Measurements from ENCODE around the gene BCL11B.

BCL11B gene

GRCh38 chr14:99136047-99136400 lies 136.0 kb downstream of the BCL11B start:
- no peak overlapping the region for H2BK5ac ChIP-seq (ENCODE audit: low read depth, low read length, poor library complexity, severe bottlenecking)
- no peak overlapping the region for H2AK5ac ChIP-seq (ENCODE audit: low read length, severe bottlenecking)
- no peaks in the 10 kb centered on the region for H3K9me3 ChIP-seq (ENCODE audit: control insufficient read depth, low read length)
- no peak overlapping the region for H4K91ac ChIP-seq (ENCODE audit: low read length)
- peaks cover 0 to 16% of the 10 kb centered on the region in 2 experiments for H3K27me3 ChIP-seq (ENCODE audit: control insufficient read depth in 1 of 2, insufficient read depth in 1 of 2, low read length in 2 of 2)
- DNase-seq: no peak
- no peak overlapping the region for H3K4me3 ChIP-seq (ENCODE audit: insufficient read depth in 1 of 2, low read depth in 1 of 2, low read length in 2 of 2)
- H3K18ac ChIP-seq (ENCODE audit: low read depth in 1 of 2, low read length in 2 of 2): no peak overlapping the region
- H2BK120ac ChIP-seq (ENCODE audit: low read depth, low read length): no peak overlapping the region
- H3K36me3 ChIP-seq (ENCODE audit: control insufficient read depth in 1 of 2, insufficient read depth in 2 of 2, low read depth in 1 of 2, low read length in 2 of 2): no peaks in the 10 kb centered on the region
- no peak overlapping the region for H3K14ac ChIP-seq (ENCODE audit: low read length in 2 of 2)
- no peaks in the 10 kb centered on the region for H3K79me1 ChIP-seq (replicated peaks; ENCODE audit: low read length, poor library complexity, severe bottlenecking)
- H3K27ac ChIP-seq (ENCODE audit: low read length, poor library complexity, severe bottlenecking): no peak overlapping the region
- H3K23ac ChIP-seq (ENCODE audit: low read length in 2 of 2): no peak overlapping the region
- H2AFZ ChIP-seq (ENCODE audit: low read depth, low read length): no peak overlapping the region
- no peak overlapping the region for H3K4me2 ChIP-seq (ENCODE audit: low read length, poor library complexity, severe bottlenecking)
- no peak overlapping the region for H2BK12ac ChIP-seq (ENCODE audit: low read length in 2 of 2)
- 76% methylated on average over 5 of the region's 5 CpGs for WGBS
- H3K9ac ChIP-seq (ENCODE audit: low read length): no peak overlapping the region
- H3K4me1 ChIP-seq (ENCODE audit: control insufficient read depth, insufficient read depth, low read depth, low read length): no peaks in the 10 kb centered on the region
- no peak overlapping the region for H2BK15ac ChIP-seq (ENCODE audit: low read depth, poor library complexity, severe bottlenecking)
- no peak overlapping the region for H3K4ac ChIP-seq (ENCODE audit: low read depth in 1 of 2, low read length in 2 of 2)
- H4K8ac ChIP-seq (ENCODE audit: low read length): no peak overlapping the region

GRCh38 chr14:99134516-99135046 lies 137.4 kb downstream of the BCL11B start:
- no peak overlapping the region for H3K9ac ChIP-seq (ENCODE audit: low read length)
- H2AFZ ChIP-seq (ENCODE audit: low read depth, low read length): no peak overlapping the region
- H3K23ac ChIP-seq (ENCODE audit: low read length in 2 of 2): no peak overlapping the region
- H3K27ac ChIP-seq (ENCODE audit: low read length, poor library complexity, severe bottlenecking): no peak overlapping the region
- peaks cover 0 to 18% of the 10 kb centered on the region in 2 experiments for H3K27me3 ChIP-seq (ENCODE audit: control insufficient read depth in 1 of 2, insufficient read depth in 1 of 2, low read length in 2 of 2)
- 76% methylated on average over 8 of the region's 8 CpGs for WGBS
- H3K4me3 ChIP-seq (ENCODE audit: insufficient read depth in 1 of 2, low read depth in 1 of 2, low read length in 2 of 2): no peak overlapping the region
- no peak overlapping the region for H2BK12ac ChIP-seq (ENCODE audit: low read length in 2 of 2)
- no peak overlapping the region for H2BK5ac ChIP-seq (ENCODE audit: low read depth, low read length, poor library complexity, severe bottlenecking)
- no peak for DNase-seq
- no peaks in the 10 kb centered on the region for H3K79me1 ChIP-seq (replicated peaks; ENCODE audit: low read length, poor library complexity, severe bottlenecking)
- H2BK120ac ChIP-seq (ENCODE audit: low read depth, low read length): no peak overlapping the region
- no peak overlapping the region for H3K4ac ChIP-seq (ENCODE audit: low read depth in 1 of 2, low read length in 2 of 2)
- H3K18ac ChIP-seq (ENCODE audit: low read depth in 1 of 2, low read length in 2 of 2): no peak overlapping the region
- H4K91ac ChIP-seq (ENCODE audit: low read length): no peak overlapping the region
- H3K9me3 ChIP-seq (ENCODE audit: control insufficient read depth, low read length): no peaks in the 10 kb centered on the region
- H3K14ac ChIP-seq (ENCODE audit: low read length in 2 of 2): no peak overlapping the region
- no peak overlapping the region for H4K8ac ChIP-seq (ENCODE audit: low read length)
- H3K4me2 ChIP-seq (ENCODE audit: low read length, poor library complexity, severe bottlenecking): no peak overlapping the region
- no peaks in the 10 kb centered on the region for H3K36me3 ChIP-seq (ENCODE audit: control insufficient read depth in 1 of 2, insufficient read depth in 2 of 2, low read depth in 1 of 2, low read length in 2 of 2)
- no peak overlapping the region for H2BK15ac ChIP-seq (ENCODE audit: low read depth, poor library complexity, severe bottlenecking)
- no peak overlapping the region for H2AK5ac ChIP-seq (ENCODE audit: low read length, severe bottlenecking)
- H3K4me1 ChIP-seq (ENCODE audit: control insufficient read depth, insufficient read depth, low read depth, low read length): no peaks in the 10 kb centered on the region

- no peak overlapping the region for H4K91ac ChIP-seq (ENCODE audit: low read length)
- H3K27ac ChIP-seq (ENCODE audit: low read length, poor library complexity, severe bottlenecking): no peak overlapping the region
- no peak overlapping the region for H2BK120ac ChIP-seq (ENCODE audit: low read depth, low read length)
- H3K9ac ChIP-seq (ENCODE audit: low read length): no peak overlapping the region
- H3K4ac ChIP-seq (ENCODE audit: low read depth in 1 of 2, low read length in 2 of 2): no peak overlapping the region
- WGBS: 70% methylated on average over 16 of the region's 16 CpGs
- no peaks in the 10 kb centered on the region for H3K79me1 ChIP-seq (replicated peaks; ENCODE audit: low read length, poor library complexity, severe bottlenecking)
- no peak overlapping the region for H3K23ac ChIP-seq (ENCODE audit: low read length in 2 of 2)
- H2BK5ac ChIP-seq (ENCODE audit: low read depth, low read length, poor library complexity, severe bottlenecking): no peak overlapping the region
- no peak overlapping the region for H2AFZ ChIP-seq (ENCODE audit: low read depth, low read length)
- no peaks in the 10 kb centered on the region for H3K9me3 ChIP-seq (ENCODE audit: control insufficient read depth, low read length)
- no peak overlapping the region for H2BK12ac ChIP-seq (ENCODE audit: low read length in 2 of 2)
- H3K4me3 ChIP-seq (ENCODE audit: insufficient read depth in 1 of 2, low read depth in 1 of 2, low read length in 2 of 2): no peak overlapping the region
- no peak overlapping the region for H3K14ac ChIP-seq (ENCODE audit: low read length in 2 of 2)
- H3K4me1 ChIP-seq (ENCODE audit: control insufficient read depth, insufficient read depth, low read depth, low read length): no peaks in the 10 kb centered on the region
- no peak overlapping the region for H2AK5ac ChIP-seq (ENCODE audit: low read length, severe bottlenecking)
- no peak for DNase-seq
- H3K36me3 ChIP-seq (ENCODE audit: control insufficient read depth in 1 of 2, insufficient read depth in 2 of 2, low read depth in 1 of 2, low read length in 2 of 2): no peaks in the 10 kb centered on the region
- no peak overlapping the region for H2BK15ac ChIP-seq (ENCODE audit: low read depth, poor library complexity, severe bottlenecking)
- peaks cover 0 to 24% of the 10 kb centered on the region in 2 experiments for H3K27me3 ChIP-seq (ENCODE audit: control insufficient read depth in 1 of 2, insufficient read depth in 1 of 2, low read length in 2 of 2)
- no peak overlapping the region for H4K8ac ChIP-seq (ENCODE audit: low read length)
- H3K18ac ChIP-seq (ENCODE audit: low read depth in 1 of 2, low read length in 2 of 2): no peak overlapping the region
- H3K4me2 ChIP-seq (ENCODE audit: low read length, poor library complexity, severe bottlenecking): no peak overlapping the region
Observed at GRCh38 chr14:99133636-99134515, 138.1 kb downstream of the BCL11B start.

- Histone ChIP-seq H3K4ac (ENCODE audit: low read depth in 1 of 2, low read length in 2 of 2) (no peak overlapping the region), H2BK12ac (ENCODE audit: low read length in 2 of 2) (no peak overlapping the region), H3K9ac (ENCODE audit: low read length) (no peak overlapping the region), H4K91ac (ENCODE audit: low read length) (no peak overlapping the region), H3K9me3 (ENCODE audit: control insufficient read depth, low read length) (no peaks in the 10 kb centered on the region), H3K27me3 (ENCODE audit: control insufficient read depth in 1 of 2, insufficient read depth in 1 of 2, low read length in 2 of 2) (peaks cover 0 to 28% of the 10 kb centered on the region in 2 experiments), H4K8ac (ENCODE audit: low read length) (no peak overlapping the region), H2AK5ac (ENCODE audit: low read length, severe bottlenecking) (no peak overlapping the region), H3K4me1 (ENCODE audit: control insufficient read depth, insufficient read depth, low read depth, low read length) (no peaks in the 10 kb centered on the region), H3K4me2 (ENCODE audit: low read length, poor library complexity, severe bottlenecking) (no peak overlapping the region), H3K79me1 (replicated peaks; ENCODE audit: low read length, poor library complexity, severe bottlenecking) (no peaks in the 10 kb centered on the region), H2AFZ (ENCODE audit: low read depth, low read length) (no peak overlapping the region), H3K18ac (ENCODE audit: low read depth in 1 of 2, low read length in 2 of 2) (no peak overlapping the region), H3K36me3 (ENCODE audit: control insufficient read depth in 1 of 2, insufficient read depth in 2 of 2, low read depth in 1 of 2, low read length in 2 of 2) (no peaks in the 10 kb centered on the region), H2BK120ac (ENCODE audit: low read depth, low read length) (no peak overlapping the region), H3K14ac (ENCODE audit: low read length in 2 of 2) (no peak overlapping the region), H3K4me3 (ENCODE audit: insufficient read depth in 1 of 2, low read depth in 1 of 2, low read length in 2 of 2) (no peak overlapping the region), H3K23ac (ENCODE audit: low read length in 2 of 2) (no peak overlapping the region), H3K27ac (ENCODE audit: low read length, poor library complexity, severe bottlenecking) (no peak overlapping the region), H2BK15ac (ENCODE audit: low read depth, poor library complexity, severe bottlenecking) (no peak overlapping the region), H2BK5ac (ENCODE audit: low read depth, low read length, poor library complexity, severe bottlenecking) (no peak overlapping the region)
- DNase-seq: no peak
- 69% methylated on average over 16 of the region's 19 CpGs for WGBS
Observed at GRCh38 chr14:99132821-99133635, 139.0 kb downstream of the BCL11B start.

All from mesenchymal stem cell (in vitro differentiated cells and primary cell).